HG02798 (cell line): ENCODE data around the gene SMAD9.

Experiments
- ATAC-seq: cut with Tn5 transposase; IDR thresholded peaks from one replicate; pipeline ENCODE4 v1.9.1; 2021; ENCODE audit warnings: mild to moderate bottlenecking; ENCODE audit not compliant: unreplicated experiment, poor library complexity

SMAD9 gene

GRCh38 chr13:36870050-36870692, 49.9 kb downstream of the SMAD9 start:
- ATAC-seq, result no peak

GRCh38 chr13:36866232-36866631, 53.8 kb downstream of the SMAD9 start:
- ATAC-seq, result no peak

GRCh38 chr13:36865265-36865664, 54.8 kb downstream of the SMAD9 start:
- ATAC-seq, result no peak

- no peak for ATAC-seq
Observed at GRCh38 chr13:36862722-36863121, 57.3 kb downstream of the SMAD9 start.

GRCh38 chr13:36862002-36862685, 57.9 kb downstream of the SMAD9 start:
- no peak for ATAC-seq

- ATAC-seq, result no peak
Observed at GRCh38 chr13:36859259-36859658, 60.8 kb downstream of the SMAD9 start.

GRCh38 chr13:36858290-36858689, 61.7 kb downstream of the SMAD9 start:
- peak; percentile 51 for ATAC-seq

- ATAC-seq, result no peak
Observed at GRCh38 chr13:36857253-36857652, 62.8 kb downstream of the SMAD9 start.

GRCh38 chr13:36850790-36851438, 69.1 kb downstream of the SMAD9 start:
- no peak for ATAC-seq

- peak; percentile 69 for ATAC-seq
Observed at GRCh38 chr13:36848199-36848982, 71.6 kb downstream of the SMAD9 start.

- ATAC-seq, result no peak
Observed at GRCh38 chr13:36847606-36848005, 72.4 kb downstream of the SMAD9 start.

- no peak for ATAC-seq
Observed at GRCh38 chr13:36841391-36841790, 78.6 kb downstream of the SMAD9 start.

GRCh38 chr13:36840718-36841250, 79.3 kb downstream of the SMAD9 start:
- ATAC-seq, result no peak

- ATAC-seq, result no peak
Observed at GRCh38 chr13:36839981-36840380, 80.1 kb downstream of the SMAD9 start.

GRCh38 chr13:36839281-36839680, 80.8 kb downstream of the SMAD9 start:
- no peak for ATAC-seq

- ATAC-seq, result no peak
Observed at GRCh38 chr13:36837354-36838092, 82.5 kb downstream of the SMAD9 start.

GRCh38 chr13:36834299-36834698, 85.7 kb downstream of the SMAD9 start:
- ATAC-seq, result no peak

- no peak for ATAC-seq
Observed at GRCh38 chr13:36831291-36831690, 88.7 kb downstream of the SMAD9 start.

GRCh38 chr13:36829753-36830152, 90.3 kb downstream of the SMAD9 start:
- no peak for ATAC-seq

GRCh38 chr13:36822785-36823184, 97.3 kb downstream of the SMAD9 start:
- no peak for ATAC-seq
